GM23338 (cell line): ENCODE data around the gene KLK12. TPM values are rescaled to one million over a fixed set of nuclear protein-coding genes. Genes with fewer than 3 reads are reported as not detected.

Experiments
- ATAC-seq: fragments of 200-7000 bp; cut with Tn5 transposase; 3 replicates; pipeline ENCODE4 v1.9.1; 2020
- DNase-seq: peaks from one replicate; pipeline ENCODE4 v3.0.0-alpha.2; 2015; ENCODE audit warnings: low spot score
- H2AFZ ChIP-seq: fragments of 200-600 bp; sonication (generic); 2 replicates; pipeline ENCODE4 v1.8.0; 2016; ENCODE audit warnings: antibody characterized with exemption, mild to moderate bottlenecking, moderate library complexity
- H3F3A ChIP-seq: fragments of 200-600 bp; sonication (generic); replicated peaks from 2 replicates; pipeline ENCODE4 v1.8.0; 2017; ENCODE audit warnings: antibody characterized with exemption, mixed run types, low read depth
- H3K27ac ChIP-seq: fragments of 200-600 bp; sonication (generic); 2 replicates; pipeline ENCODE4 v1.6.1; 2016; ENCODE audit warnings: low read depth
- H3K27me3 ChIP-seq: fragments of 200-600 bp; sonication (generic); 2 replicates; pipeline ENCODE4 v1.8.0; 2016; ENCODE audit warnings: mild to moderate bottlenecking, mixed run types, moderate library complexity; ENCODE audit not compliant: insufficient read depth
- H3K36me3 ChIP-seq: fragments of 200-600 bp; sonication (generic); 2 replicates; pipeline ENCODE4 v1.8.0; 2016; ENCODE audit warnings: mild to moderate bottlenecking; ENCODE audit not compliant: insufficient read depth
- H3K4me1 ChIP-seq: fragments of 200-600 bp; sonication (generic); 2 replicates; pipeline ENCODE4 v1.8.0; 2016; ENCODE audit warnings: mild to moderate bottlenecking, moderate library complexity; ENCODE audit not compliant: insufficient read depth
- H3K4me2 ChIP-seq: fragments of 200-600 bp; sonication (generic); 2 replicates; pipeline ENCODE4 v1.7.1; 2017; ENCODE audit warnings: mixed run types
- H3K4me3 ChIP-seq: fragments of 200-600 bp; sonication (generic); 2 replicates; pipeline ENCODE4 v1.6.1; 2016; ENCODE audit warnings: mixed run types
- H3K79me2 ChIP-seq: fragments of 200-600 bp; sonication (generic); replicated peaks from 2 replicates; pipeline ENCODE4 v1.8.0; 2017; ENCODE audit warnings: mild to moderate bottlenecking; ENCODE audit not compliant: insufficient read depth
- H3K9me2 ChIP-seq: fragments of 200-600 bp; sonication (generic); 2 replicates; pipeline ENCODE4 v1.8.0; 2017; ENCODE audit not compliant: insufficient read depth
- H4K20me1 ChIP-seq: fragments of 200-600 bp; sonication (generic); replicated peaks from 2 replicates; pipeline ENCODE4 v1.8.0; 2017; ENCODE audit warnings: mild to moderate bottlenecking; ENCODE audit not compliant: insufficient read depth
- H3K27ac Mint-ChIP-seq: 2 replicates; pipeline ENCODE4 v1.8.0; 2020; ENCODE audit warnings: inconsistent platforms, mild to moderate bottlenecking, moderate library complexity, mixed read lengths
- H3K27me3 Mint-ChIP-seq: 3 replicates; pipeline ENCODE4 v1.8.0; 2022; ENCODE audit warnings: low read depth, mild to moderate bottlenecking, moderate library complexity, mixed read lengths, inconsistent platforms; ENCODE audit not compliant: insufficient read depth, poor library complexity
- H3K36me3 Mint-ChIP-seq: 3 replicates; pipeline ENCODE4 v1.8.0; 2021; ENCODE audit warnings: low read depth, mild to moderate bottlenecking, inconsistent platforms, moderate library complexity, mixed read lengths
- H3K4me1 Mint-ChIP-seq: 3 replicates; pipeline ENCODE4 v1.8.0; 2020; ENCODE audit warnings: mild to moderate bottlenecking, inconsistent platforms, mixed read lengths
- H3K4me3 Mint-ChIP-seq: 3 replicates; pipeline ENCODE4 v1.8.0; 2021; ENCODE audit warnings: moderate library complexity, mild to moderate bottlenecking, inconsistent platforms, mixed read lengths
- H3K9me3 Mint-ChIP-seq: 3 replicates; pipeline ENCODE4 v1.8.0; 2020; ENCODE audit warnings: moderate library complexity, mild to moderate bottlenecking, inconsistent platforms, mixed read lengths
- CREB1 ChIP-seq: fragments of 250-450 bp; sonication (Bioruptor Pico); IDR thresholded peaks from 2 replicates; pipeline ENCODE4 v1.5.0; 2020; ENCODE audit warnings: low read depth, mild to moderate bottlenecking, moderate library complexity
- EZH2 ChIP-seq: fragments of 200-600 bp; sonication (generic); IDR thresholded peaks from one replicate; pipeline ENCODE4 v1.8.0; 2017; ENCODE audit warnings: antibody characterized with exemption, mild to moderate bottlenecking, low read depth; ENCODE audit not compliant: unreplicated experiment
- EZH2phosphoT487 ChIP-seq: fragments of 200-600 bp; sonication (generic); IDR thresholded peaks from one replicate; pipeline ENCODE4 v1.8.1; 2018; ENCODE audit warnings: antibody characterized with exemption; ENCODE audit not compliant: unreplicated experiment
- JUNB ChIP-seq: IDR thresholded peaks from one replicate; pipeline ENCODE4 v1.6.1; 2016; ENCODE audit warnings: antibody characterized with exemption; ENCODE audit not compliant: unreplicated experiment
- POLR2AphosphoS5 ChIP-seq: IDR thresholded peaks from 2 replicates; pipeline ENCODE4 v1.6.1; 2016; ENCODE audit warnings: antibody characterized with exemption, low read depth
- REST ChIP-seq: IDR thresholded peaks from one replicate; pipeline ENCODE4 v1.6.1; 2018; ENCODE audit warnings: antibody characterized with exemption; ENCODE audit not compliant: unreplicated experiment
- STAT1 ChIP-seq: IDR thresholded peaks from one replicate; pipeline ENCODE4 v1.6.1; 2016; ENCODE audit warnings: antibody characterized with exemption; ENCODE audit not compliant: unreplicated experiment
- polyA plus RNA-seq: library from polyadenylated mRNA; unstranded; fragments of >200 nt; fragmentation: Nextera tagmentation; extraction: Ambion mirVana; gene quantifications from 2 replicates; pipeline ENCODE4 v1.2.1, GENCODE V29; 2016
- total RNA-seq: library from RNA; depleted of rRNA; stranded (reverse); fragments of >200 nt; shearing (Covaris generic); gene quantifications from 2 replicates; pipeline ENCODE4 v1.2.3, GENCODE V29; 2014
- TF ChIP-seq, protein P1 (sequence below), 2 experiments: fragments of 200-600 bp in 1 of 2; sonication (generic) in 1 of 2; conservative IDR thresholded peaks; 2 replicates each; pipeline versions ENCODE4 v1.5.1 to v1.6.1; 2016 to 2017; ENCODE audit warnings: antibody characterized with exemption in 2 of 2, low read depth in 2 of 2, mild to moderate bottlenecking in 2 of 2, moderate library complexity in 1 of 2
- TF ChIP-seq, protein P2 (sequence below): IDR thresholded peaks from 2 replicates; pipeline ENCODE4 v1.6.1; 2016; ENCODE audit warnings: antibody characterized with exemption

KLK12 gene
- total and polyA plus RNA-seq, 2 experiments from 2014 or later = not detected

DNA sequence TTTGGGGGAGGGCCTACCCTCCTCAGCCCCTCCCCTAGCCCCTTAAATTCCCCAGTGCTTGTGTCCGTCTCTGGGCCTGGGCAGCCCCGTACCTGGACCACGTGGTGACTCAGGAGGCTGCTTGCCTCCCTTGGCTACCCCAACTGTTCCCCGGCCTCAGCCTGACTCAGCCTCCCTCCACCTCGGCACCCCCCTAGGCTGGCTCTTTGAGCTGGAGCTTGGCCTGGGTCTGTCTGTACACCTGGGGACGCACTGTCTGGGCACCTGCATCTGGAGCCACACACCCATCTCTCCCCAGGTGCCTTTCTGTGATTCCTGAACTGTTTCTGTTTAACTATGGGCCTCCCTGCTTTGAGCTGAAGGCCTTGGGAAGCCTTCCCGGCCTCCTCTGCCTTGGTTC is 49.7 kb upstream of the KLK12 start (continued):
- no peak for TF ChIP-seq EZH2
- no peak for TF ChIP-seq REST
- no peak for TF ChIP-seq POLR2AphosphoS5
- no peak for TF ChIP-seq STAT1
- no peak for TF ChIP-seq CREB1 (CRISPR knock-in tag)

DNA sequence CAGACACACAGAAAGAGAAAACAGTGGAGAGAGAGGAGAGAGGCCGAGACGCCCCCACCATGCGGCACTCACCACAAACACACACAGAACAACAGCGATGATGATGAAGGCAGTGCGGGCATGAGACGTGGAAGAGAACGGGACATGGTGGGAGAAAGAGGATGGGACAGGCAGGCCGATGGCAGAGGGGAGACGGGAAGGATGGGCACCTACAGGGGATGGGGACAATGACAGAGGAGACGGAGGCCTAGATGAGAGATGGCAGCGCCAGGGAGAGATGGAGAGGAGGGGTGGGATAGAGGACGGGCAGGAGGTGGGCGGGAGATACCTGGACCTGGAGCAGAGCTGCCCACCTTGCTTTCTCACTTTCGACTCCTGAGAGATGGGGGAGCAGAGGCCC is 49.0 kb upstream of the KLK12 start:
- Mint-ChIP-seq H3K36me3 (no peaks in the 10 kb centered on the region; the same call in 2 of the 3 replicates), H3K27me3 (peaks cover 24% of the 10 kb centered on the region), H3K9me3 (no peaks in the 10 kb centered on the region), H3K27ac (no peak overlapping the region), H3K4me1 (peaks cover 23% of the 10 kb centered on the region), H3K4me3 (no peak overlapping the region; the same call in 2 of the 3 replicates)
- H3K4me2 ChIP-seq = no peak overlapping the region
- no peaks in the 10 kb centered on the region for H3K4me1 ChIP-seq
- H4K20me1 ChIP-seq = no peaks in the 10 kb centered on the region
- H3K4me3 ChIP-seq = no peak overlapping the region
- H3K9me2 ChIP-seq = no peaks in the 10 kb centered on the region
- H3K36me3 ChIP-seq = no peaks in the 10 kb centered on the region
- ATAC-seq (no peak), DNase-seq (no peak)
- no peak for TF ChIP-seq JUNB
- TF ChIP-seq, protein P1, sequence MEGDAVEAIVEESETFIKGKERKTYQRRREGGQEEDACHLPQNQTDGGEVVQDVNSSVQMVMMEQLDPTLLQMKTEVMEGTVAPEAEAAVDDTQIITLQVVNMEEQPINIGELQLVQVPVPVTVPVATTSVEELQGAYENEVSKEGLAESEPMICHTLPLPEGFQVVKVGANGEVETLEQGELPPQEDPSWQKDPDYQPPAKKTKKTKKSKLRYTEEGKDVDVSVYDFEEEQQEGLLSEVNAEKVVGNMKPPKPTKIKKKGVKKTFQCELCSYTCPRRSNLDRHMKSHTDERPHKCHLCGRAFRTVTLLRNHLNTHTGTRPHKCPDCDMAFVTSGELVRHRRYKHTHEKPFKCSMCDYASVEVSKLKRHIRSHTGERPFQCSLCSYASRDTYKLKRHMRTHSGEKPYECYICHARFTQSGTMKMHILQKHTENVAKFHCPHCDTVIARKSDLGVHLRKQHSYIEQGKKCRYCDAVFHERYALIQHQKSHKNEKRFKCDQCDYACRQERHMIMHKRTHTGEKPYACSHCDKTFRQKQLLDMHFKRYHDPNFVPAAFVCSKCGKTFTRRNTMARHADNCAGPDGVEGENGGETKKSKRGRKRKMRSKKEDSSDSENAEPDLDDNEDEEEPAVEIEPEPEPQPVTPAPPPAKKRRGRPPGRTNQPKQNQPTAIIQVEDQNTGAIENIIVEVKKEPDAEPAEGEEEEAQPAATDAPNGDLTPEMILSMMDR (conservative IDR thresholded peaks at IDR 0.05; ENCODE audit: low read depth in 2 of 2) = no peak
- TF ChIP-seq, protein P2, sequence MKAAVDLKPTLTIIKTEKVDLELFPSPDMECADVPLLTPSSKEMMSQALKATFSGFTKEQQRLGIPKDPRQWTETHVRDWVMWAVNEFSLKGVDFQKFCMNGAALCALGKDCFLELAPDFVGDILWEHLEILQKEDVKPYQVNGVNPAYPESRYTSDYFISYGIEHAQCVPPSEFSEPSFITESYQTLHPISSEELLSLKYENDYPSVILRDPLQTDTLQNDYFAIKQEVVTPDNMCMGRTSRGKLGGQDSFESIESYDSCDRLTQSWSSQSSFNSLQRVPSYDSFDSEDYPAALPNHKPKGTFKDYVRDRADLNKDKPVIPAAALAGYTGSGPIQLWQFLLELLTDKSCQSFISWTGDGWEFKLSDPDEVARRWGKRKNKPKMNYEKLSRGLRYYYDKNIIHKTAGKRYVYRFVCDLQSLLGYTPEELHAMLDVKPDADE = no peak
- no peak for TF ChIP-seq REST
- TF ChIP-seq POLR2AphosphoS5 = no peak
- no peak for TF ChIP-seq EZH2phosphoT487
- no peaks in the 10 kb centered on the region for H3F3A ChIP-seq
- no peak overlapping the region for H2AFZ ChIP-seq
- H3K79me2 ChIP-seq = no peaks in the 10 kb centered on the region
- no peak overlapping the region for H3K27ac ChIP-seq
- H3K27me3 ChIP-seq = no peaks in the 10 kb centered on the region
